ENCODE data around the gene KIFC1.

GRCh38 chr6:33432546-33432945 lies 40.9 kb downstream of the KIFC1 start:
- TF ChIP-seq POLR2AphosphoS5 (IDR thresholded peaks at IDR 0.05) (no peak), CTCF (IDR thresholded peaks at IDR 0.05) (no peak), EP300 (IDR thresholded peaks at IDR 0.05) (no peak)
